GM20431 (cell line): ENCODE data around the gene OR13C3.
"Not testable (repeated sequence)": the region's sequence is repeated elsewhere in the genome, so short reads cannot be mapped to it uniquely, and the experiment has no call there.

Source experiments
- in situ Hi-C: fragments of 300-500 bp; cut with MseI, MboI; formaldehyde crosslinking; loops from one replicate; pipeline ENCODE4 v1.15.0; 2020; ENCODE audit warnings: low sequenced_read_pairs; ENCODE audit not compliant: unreplicated experiment

Gene OR13C3

GRCh38 chr9:104536756-104537155 is at the start of gene OR13C3:
Gene OR13C3 (minus strand): TSS chr9:104536856. CDS start chr9:104536723, 133 bp downstream.
- in situ Hi-C loops: no loop called here

GRCh38 chr9:104580562-104580961 is 43.9 kb upstream of the OR13C3 start:
- in situ Hi-C loops: no loop called here

GRCh38 chr9:104577263-104577662 is 40.6 kb upstream of the OR13C3 start:
- in situ Hi-C loops: no loop called here

GRCh38 chr9:104575456-104575855 is 38.8 kb upstream of the OR13C3 start:
- in situ Hi-C loops: no loop called here

GRCh38 chr9:104572612-104573011 is 36.0 kb upstream of the OR13C3 start:
- in situ Hi-C loops: no loop called here

- in situ Hi-C loops: no loop called here
Measured at GRCh38 chr9:104568868-104569267, 32.2 kb upstream of the OR13C3 start, which contains the start of gene OR13C8. Gene OR13C8 (plus strand): TSS chr9:104569168. CDS start chr9:104569168, 0 bp downstream.

- in situ Hi-C loops: no loop called here
Measured at GRCh38 chr9:104564358-104564757, 27.7 kb upstream of the OR13C3 start.

GRCh38 chr9:104556830-104557634 is 20.4 kb upstream of the OR13C3 start:
- in situ Hi-C loops: no loop called here

GRCh38 chr9:104555521-104555920 is 18.9 kb upstream of the OR13C3 start:
- in situ Hi-C loops: no loop called here

- in situ Hi-C loops: no loop called here
Measured at GRCh38 chr9:104553261-104553660, 16.6 kb upstream of the OR13C3 start.

GRCh38 chr9:104544644-104545043 is 8.0 kb upstream of the OR13C3 start:
- in situ Hi-C loops: no loop called here

GRCh38 chr9:104539275-104539674 is 2.6 kb upstream of the OR13C3 start:
- in situ Hi-C loops: no loop called here

GRCh38 chr9:104527109-104527508 is 9.5 kb downstream of the OR13C3 start, which contains the start of gene OR13C4:
Gene OR13C4 (minus strand): TSS chr9:104527209. CDS start chr9:104527209, 0 bp downstream.
- in situ Hi-C loops: no loop called here

GRCh38 chr9:104520241-104520640 is 16.4 kb downstream of the OR13C3 start:
- in situ Hi-C loops: not testable (repeated sequence)

GRCh38 chr9:104514901-104515300 is 21.8 kb downstream of the OR13C3 start:
- in situ Hi-C loops: no loop called here

GRCh38 chr9:104506565-104506964 is 30.1 kb downstream of the OR13C3 start:
- in situ Hi-C loops: no loop called here

- in situ Hi-C loops: no loop called here
Measured at GRCh38 chr9:104503963-104504362, 32.7 kb downstream of the OR13C3 start, which contains the start of gene OR13F1. Gene OR13F1 (plus strand): TSS chr9:104504263. CDS start chr9:104504263, 0 bp downstream.

- in situ Hi-C loops: no loop called here
Measured at GRCh38 chr9:104503440-104503839, 33.2 kb downstream of the OR13C3 start.

- in situ Hi-C loops: no loop called here
Measured at GRCh38 chr9:104494808-104495207, 41.8 kb downstream of the OR13C3 start.
